ENCODE data around the gene CDC25C. TPM values are rescaled to one million over a fixed set of nuclear protein-coding genes. Genes with fewer than 3 reads are reported as not detected.

Gene CDC25C
- total RNA-seq, 2 experiments from 2014 or later = 19.2 to 21.1 TPM

- H4K20me1 ChIP-seq (ENCODE audit: insufficient read depth, low read length) = no peaks in the 10 kb centered on the region
- intact Hi-C loops (cut with micrococcal nuclease; ENCODE audit: unreplicated experiment) = no loop called here
- peaks cover under 1% of the 10 kb centered on the region; the same call in 1 of the 2 replicates for H3K79me2 ChIP-seq (ENCODE audit: insufficient read depth, low read depth, low read length)
- no peak overlapping the region for H2AFZ ChIP-seq (ENCODE audit: low read length)
- no peaks in the 10 kb centered on the region for H3K9me2 ChIP-seq (ENCODE audit: insufficient read depth, low read length)
- BruUV-seq (replicated peaks) = no TSS peak
- DNase-seq (ENCODE audit: low spot score) = no peak
- H3K4me1 ChIP-seq (ENCODE audit: insufficient read depth, low read length, poor library complexity, severe bottlenecking) = no peaks in the 10 kb centered on the region
- CTCF ChIA-PET (ENCODE audit: unreplicated experiment) = no interaction called here
- TF ChIP-seq CTCF (conservative IDR thresholded peaks at IDR 0.05; ENCODE audit: low read length) (no peak), EZH2phosphoT487 (IDR thresholded peaks at IDR 0.05; ENCODE audit: borderline replicate concordance, low read depth, low read length) (no peak)
- POLR2A ChIA-PET = interaction anchor here (0.6 kb wide), 1 partner anchor 9 kb away, joined by 3 read pairs; no protein-coding TSS in a partner anchor
- no peaks in the 10 kb centered on the region for H3K9me3 ChIP-seq (ENCODE audit: low read length)
- H3K27ac ChIP-seq (ENCODE audit: low read depth, low read length, poor library complexity, severe bottlenecking) = no peak overlapping the region
- no peak overlapping the region for H3K4me2 ChIP-seq (ENCODE audit: low read length)
- H3K4me3 ChIP-seq (ENCODE audit: low read depth, low read length, poor library complexity, severe bottlenecking) = no peak overlapping the region
- peaks cover 91% of the 10 kb centered on the region for H3K36me3 ChIP-seq (ENCODE audit: insufficient read depth, low read length)
These were observed 15.3 kb upstream of the CDC25C start for GRCh38 chr5:138346889-138347288.

- Histone ChIP-seq H3K79me2 (ENCODE audit: insufficient read depth, low read depth, low read length) (peaks cover 16% of the 10 kb centered on the region; the same call in 1 of the 2 replicates), H3K9me3 (ENCODE audit: low read length) (no peaks in the 10 kb centered on the region), H3K4me3 (ENCODE audit: low read depth, low read length, poor library complexity, severe bottlenecking) (no peak overlapping the region), H3K36me3 (ENCODE audit: insufficient read depth, low read length) (peaks cover 89% of the 10 kb centered on the region), H3K27ac (ENCODE audit: low read depth, low read length, poor library complexity, severe bottlenecking) (no peak overlapping the region), H2AFZ (ENCODE audit: low read length) (no peak overlapping the region), H3K4me1 (ENCODE audit: insufficient read depth, low read length, poor library complexity, severe bottlenecking) (peaks cover 6% of the 10 kb centered on the region), H3K9me2 (ENCODE audit: insufficient read depth, low read length) (no peaks in the 10 kb centered on the region), H3K4me2 (ENCODE audit: low read length) (no peak overlapping the region), H4K20me1 (ENCODE audit: insufficient read depth, low read length) (peaks cover 9% of the 10 kb centered on the region; the same call in 1 of the 2 replicates)
- ChIA-PET CTCF (ENCODE audit: unreplicated experiment) (no interaction called here), POLR2A (interaction anchor here (0.8 kb wide), 1 partner anchor 23 kb away, joined by 4 read pairs; no protein-coding TSS in a partner anchor)
- no peak for DNase-seq (ENCODE audit: low spot score)
- intact Hi-C loops (cut with micrococcal nuclease; ENCODE audit: unreplicated experiment) = no loop called here
- BruUV-seq (replicated peaks) = no TSS peak
- TF ChIP-seq CTCF (conservative IDR thresholded peaks at IDR 0.05; ENCODE audit: low read length) (no peak), EZH2phosphoT487 (IDR thresholded peaks at IDR 0.05; ENCODE audit: borderline replicate concordance, low read depth, low read length) (no peak)
These were observed 13.5 kb upstream of the CDC25C start for GRCh38 chr5:138344887-138345622.

- peaks cover 41% of the 10 kb centered on the region for H3K36me3 ChIP-seq (ENCODE audit: insufficient read depth, low read length)
- no TSS peak for BruUV-seq (replicated peaks)
- TF ChIP-seq CTCF (conservative IDR thresholded peaks at IDR 0.05; ENCODE audit: low read length) = no peak
- no peak for TF ChIP-seq EZH2phosphoT487 (IDR thresholded peaks at IDR 0.05; ENCODE audit: borderline replicate concordance, low read depth, low read length)
- peaks cover 16% of the 10 kb centered on the region; the same call in 1 of the 2 replicates for H4K20me1 ChIP-seq (ENCODE audit: insufficient read depth, low read length)
- H3K79me2 ChIP-seq (ENCODE audit: insufficient read depth, low read depth, low read length) = peaks cover 34% of the 10 kb centered on the region; the same call in 1 of the 2 replicates
- CTCF ChIA-PET (ENCODE audit: unreplicated experiment) = interaction anchor here (3.6 kb wide), 1 partner anchor 13 kb away, joined by 34 read pairs; the partner anchor contains the start of gene KDM3B
- H3K4me1 ChIP-seq (ENCODE audit: insufficient read depth, low read length, poor library complexity, severe bottlenecking) = peaks cover 26% of the 10 kb centered on the region
- H3K4me2 ChIP-seq (ENCODE audit: low read length) = peak overlapping the region; percentile 99
- intact Hi-C loops (cut with micrococcal nuclease; ENCODE audit: unreplicated experiment) = no loop called here
- H3K27ac ChIP-seq (ENCODE audit: low read depth, low read length, poor library complexity, severe bottlenecking) = peak overlapping the region; percentile 67
- H2AFZ ChIP-seq (ENCODE audit: low read length) = no peak overlapping the region
- peak overlapping the region; percentile 89 for H3K4me3 ChIP-seq (ENCODE audit: low read depth, low read length, poor library complexity, severe bottlenecking)
- POLR2A ChIA-PET = interaction anchor here (0.9 to 6.1 kb wide), 4 partner anchors 9 to 146 kb away, joined by 3 to 102 read pairs (median 8); partner anchors contain the start of genes CDC23, CDC25C and KDM3B
- no peaks in the 10 kb centered on the region for H3K9me3 ChIP-seq (ENCODE audit: low read length)
- DNase-seq (ENCODE audit: low spot score) = no peak
- H3K9me2 ChIP-seq (ENCODE audit: insufficient read depth, low read length) = no peaks in the 10 kb centered on the region
These were observed 8.4 kb upstream of the CDC25C start for GRCh38 chr5:138340008-138340407.
